Measurements from ENCODE around the gene FAM83F.

DNA sequence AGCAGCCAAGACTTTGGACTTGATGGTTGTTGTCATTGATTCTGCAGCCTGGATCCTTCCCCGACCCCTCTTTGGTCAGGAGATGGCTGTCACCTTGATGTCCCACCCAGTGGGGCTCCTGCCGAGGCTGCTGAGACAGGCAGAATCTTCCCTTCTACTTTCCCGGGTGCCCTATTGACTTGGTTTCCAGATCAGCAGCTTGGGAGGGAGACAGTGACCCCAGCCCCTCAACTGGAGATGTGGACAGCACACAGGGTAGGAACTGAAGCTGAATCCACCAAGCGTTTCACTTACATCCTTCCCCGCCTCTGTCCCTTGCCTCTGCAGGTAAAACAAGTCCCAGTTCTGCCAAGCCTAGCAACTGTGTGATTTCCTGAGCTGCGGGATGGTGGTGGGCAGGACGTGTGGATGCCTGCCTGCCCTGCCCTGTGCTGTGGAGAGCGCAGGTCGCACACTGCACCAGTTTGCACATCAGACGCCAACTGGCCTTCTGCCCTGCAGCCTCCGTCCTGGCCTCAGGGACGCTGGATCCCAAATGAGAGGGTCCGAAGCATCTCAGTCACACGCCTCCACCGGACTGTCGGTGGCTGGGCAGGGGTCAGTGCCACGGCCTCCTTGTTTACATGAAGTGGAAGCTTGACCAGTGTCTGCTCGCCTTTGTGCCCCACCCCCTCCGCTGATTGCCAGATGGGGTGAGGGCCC, 34.6 kb downstream of the FAM83F start:
- TF ChIP-seq, protein P1, sequence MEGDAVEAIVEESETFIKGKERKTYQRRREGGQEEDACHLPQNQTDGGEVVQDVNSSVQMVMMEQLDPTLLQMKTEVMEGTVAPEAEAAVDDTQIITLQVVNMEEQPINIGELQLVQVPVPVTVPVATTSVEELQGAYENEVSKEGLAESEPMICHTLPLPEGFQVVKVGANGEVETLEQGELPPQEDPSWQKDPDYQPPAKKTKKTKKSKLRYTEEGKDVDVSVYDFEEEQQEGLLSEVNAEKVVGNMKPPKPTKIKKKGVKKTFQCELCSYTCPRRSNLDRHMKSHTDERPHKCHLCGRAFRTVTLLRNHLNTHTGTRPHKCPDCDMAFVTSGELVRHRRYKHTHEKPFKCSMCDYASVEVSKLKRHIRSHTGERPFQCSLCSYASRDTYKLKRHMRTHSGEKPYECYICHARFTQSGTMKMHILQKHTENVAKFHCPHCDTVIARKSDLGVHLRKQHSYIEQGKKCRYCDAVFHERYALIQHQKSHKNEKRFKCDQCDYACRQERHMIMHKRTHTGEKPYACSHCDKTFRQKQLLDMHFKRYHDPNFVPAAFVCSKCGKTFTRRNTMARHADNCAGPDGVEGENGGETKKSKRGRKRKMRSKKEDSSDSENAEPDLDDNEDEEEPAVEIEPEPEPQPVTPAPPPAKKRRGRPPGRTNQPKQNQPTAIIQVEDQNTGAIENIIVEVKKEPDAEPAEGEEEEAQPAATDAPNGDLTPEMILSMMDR (IDR thresholded peaks at IDR 0.05): no peak
- no peak for TF ChIP-seq POLR2A (IDR thresholded peaks at IDR 0.05)
